NCI-H345 treated with DMSO at 0.1 percent for 48 hours (cell line): Measurements from ENCODE around the gene ADGRB2.

Experiments used
- DNase-seq: peaks from one replicate; lab custom pipeline; 2025; ENCODE audit not compliant: unreplicated experiment; lab: John Stamatoyannopoulos, UW

ADGRB2 gene

DNA sequence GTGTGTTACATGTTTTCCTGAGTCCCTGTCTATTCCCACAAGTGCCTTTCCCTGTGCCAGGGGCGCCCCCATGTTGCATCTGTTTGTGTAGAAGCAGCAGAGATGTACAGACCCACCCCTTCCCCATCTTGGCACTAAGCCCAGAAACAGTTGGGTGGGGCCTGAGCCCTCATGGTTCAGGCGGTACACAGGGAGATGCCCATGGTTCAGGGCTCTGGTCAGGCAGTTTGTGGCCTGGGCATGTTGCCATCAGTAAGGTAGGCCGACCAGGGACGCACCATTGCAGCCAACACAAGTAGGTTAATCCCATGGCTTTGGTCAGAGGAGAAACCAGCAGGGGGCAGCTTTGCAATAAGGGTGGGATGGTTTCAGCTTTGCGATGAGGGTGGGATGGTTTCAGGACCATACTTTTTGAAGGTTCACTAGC lies 914 bp upstream of the ADGRB2 start:
- DNase-seq = peak; percentile 70

DNA sequence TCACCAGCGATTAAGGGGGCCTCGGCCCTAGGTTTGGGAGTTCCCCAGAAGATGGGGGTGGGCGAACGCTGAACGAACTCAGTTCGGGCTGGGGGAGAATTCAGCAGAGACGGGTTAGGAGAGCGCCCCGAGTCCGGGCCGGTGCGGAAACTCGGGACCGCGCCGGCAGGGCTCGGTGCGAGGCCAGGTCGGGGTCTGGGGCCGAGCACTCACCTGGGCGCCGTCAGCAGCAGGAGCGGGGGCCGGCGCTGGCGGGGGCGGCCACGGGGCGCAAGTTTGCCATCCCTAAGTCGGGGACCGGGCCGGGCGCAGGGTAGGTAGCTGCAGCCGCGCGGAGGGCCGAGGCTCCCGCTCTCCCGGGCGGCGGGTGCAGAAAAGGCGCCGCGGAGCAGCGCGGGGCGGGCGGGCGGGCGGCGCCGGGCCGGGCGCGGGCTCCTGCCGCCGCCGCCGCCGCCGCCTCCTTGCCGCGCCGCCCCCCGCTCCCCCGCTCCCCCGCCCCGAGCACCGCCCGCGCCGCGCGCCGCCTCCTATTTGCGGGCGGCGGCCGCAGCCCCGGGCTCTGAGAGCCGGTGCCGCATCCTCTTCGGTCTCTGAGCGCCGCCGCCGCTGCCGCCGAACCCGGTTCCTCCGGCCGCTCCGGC lies 349 bp downstream of the ADGRB2 start:
- DNase-seq = no peak

DNA sequence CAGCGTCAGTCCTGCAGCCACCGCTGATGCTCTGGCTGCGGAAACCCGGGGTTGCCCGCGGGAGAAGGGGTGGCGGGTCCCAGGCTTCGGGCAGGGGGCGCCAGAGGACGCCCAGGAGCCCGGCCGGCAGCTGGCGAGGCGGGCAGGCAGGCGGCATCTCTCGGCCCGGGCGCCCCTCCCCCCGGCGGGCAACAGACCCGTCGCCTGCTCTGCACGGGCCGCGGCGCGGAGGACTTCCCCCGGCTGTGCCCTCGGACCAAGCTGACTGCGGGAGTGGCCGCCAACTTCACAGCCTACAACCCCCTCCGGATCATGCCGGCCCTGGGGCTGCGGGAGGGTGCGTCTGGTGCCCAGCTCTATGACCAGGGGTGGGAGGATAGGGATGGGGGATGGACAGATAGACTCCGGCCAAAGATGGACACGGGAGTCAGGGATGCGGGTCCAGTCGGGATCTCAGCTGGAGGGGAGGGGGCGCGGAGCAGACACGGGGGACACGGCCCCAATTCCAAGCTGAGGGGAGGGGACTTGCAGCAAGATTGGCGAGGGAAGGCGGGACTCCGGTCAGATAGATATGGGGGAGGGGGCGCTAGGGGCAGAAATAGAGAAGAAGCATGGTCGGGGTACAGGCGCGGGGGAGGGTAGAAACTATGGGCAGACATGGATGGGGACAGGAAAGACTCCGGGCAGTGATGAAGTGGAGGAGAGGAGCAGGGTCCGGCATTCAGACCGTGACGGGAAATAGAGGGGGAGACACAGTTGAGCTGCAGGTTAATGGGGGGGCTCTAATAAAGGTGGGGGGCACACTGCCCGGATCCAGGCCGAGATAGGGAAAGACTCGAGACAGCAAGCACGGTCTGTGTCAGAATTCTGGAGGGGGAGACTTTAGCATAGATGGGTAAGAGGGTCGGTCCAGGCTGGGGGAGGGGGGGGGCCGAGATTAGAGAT lies 1.1 kb downstream of the ADGRB2 start:
- peak; percentile 67 for DNase-seq

DNA sequence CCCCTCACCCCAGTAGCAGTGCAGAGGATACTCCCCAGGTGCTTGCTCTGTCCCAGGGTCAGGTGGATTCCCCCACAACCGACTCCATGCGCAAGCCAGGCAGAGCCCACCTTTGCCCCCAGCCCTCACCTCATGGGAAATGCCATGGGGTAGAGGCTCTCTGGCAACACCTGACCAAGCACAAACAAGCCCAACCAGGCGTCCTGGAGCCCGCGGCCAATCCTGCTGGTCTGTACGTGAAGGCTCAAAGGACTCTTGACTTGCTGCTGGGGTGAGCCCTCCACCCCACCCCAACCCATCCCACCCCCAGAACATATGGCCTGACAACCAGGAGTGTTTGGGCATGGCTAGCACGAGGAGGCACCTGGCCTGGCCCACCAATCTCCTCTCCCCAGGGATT lies 1.8 kb downstream of the ADGRB2 start:
- no peak for DNase-seq

DNA sequence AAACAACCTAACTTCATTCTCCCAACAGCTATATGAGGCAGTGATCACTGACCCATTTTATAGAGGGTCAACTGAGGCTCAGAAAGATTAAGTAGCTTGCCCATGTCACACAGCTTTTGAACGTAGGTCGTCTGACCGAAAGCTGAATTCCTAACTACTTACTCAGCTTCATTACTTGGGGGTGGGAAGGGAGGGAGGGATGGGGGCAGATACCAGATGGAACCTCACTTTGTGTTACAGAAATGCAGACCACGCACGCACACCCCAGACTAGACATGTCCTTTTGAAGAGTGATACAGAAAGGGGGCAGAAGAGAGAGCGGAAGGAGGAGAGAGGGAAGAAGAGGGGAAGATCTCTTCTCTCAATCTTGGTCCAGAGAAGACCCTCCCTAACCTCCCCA lies 2.3 kb downstream of the ADGRB2 start:
- no peak for DNase-seq

DNA sequence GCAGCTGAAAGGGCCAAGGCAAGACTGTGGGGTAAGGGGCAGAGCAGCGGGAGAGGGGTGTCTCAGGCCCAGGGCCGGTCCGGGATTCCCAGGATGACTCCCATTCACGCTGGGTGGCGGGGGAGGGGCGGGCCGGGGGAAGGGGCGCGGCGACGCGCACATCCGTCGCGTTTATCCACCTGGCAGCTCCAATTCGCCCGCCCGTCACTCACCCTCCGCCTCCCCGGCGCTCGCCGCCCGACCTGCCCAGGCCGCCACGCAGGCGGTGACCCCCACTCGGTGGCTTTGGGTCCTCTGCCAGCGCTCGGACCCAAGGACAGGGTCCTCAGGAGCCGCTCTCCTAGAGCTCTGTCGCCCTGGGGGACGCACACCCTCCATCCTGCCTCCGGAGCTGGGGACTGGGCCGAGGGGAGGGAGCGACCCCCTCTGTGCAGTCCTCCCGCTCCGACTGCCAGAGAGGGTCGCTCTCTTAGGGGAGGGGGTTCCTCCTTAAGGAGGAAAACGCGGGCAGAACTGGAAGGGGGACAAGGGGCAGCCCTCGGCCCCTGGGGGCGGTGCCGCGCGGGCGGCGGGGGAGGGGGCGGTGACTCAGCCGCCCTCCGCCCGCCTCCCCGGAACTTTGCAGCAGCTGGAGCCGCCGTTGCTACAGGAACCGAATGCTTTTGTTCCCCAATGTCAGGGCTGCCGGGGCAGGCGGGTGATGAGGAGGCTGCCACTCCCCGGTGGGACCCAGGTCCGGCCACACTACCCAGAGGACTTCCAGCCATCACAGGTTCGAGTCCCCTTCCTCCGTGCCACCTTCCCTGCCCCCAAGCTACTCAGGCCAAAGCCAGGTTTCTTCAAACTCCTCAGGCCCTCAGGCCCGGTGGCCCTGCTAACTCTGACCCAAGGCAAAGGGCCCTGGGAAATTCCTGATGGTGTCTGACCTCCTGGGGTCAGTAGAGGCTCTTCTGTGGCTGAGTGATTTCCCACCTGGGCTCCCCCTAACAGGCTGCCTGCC lies 3.4 kb downstream of the ADGRB2 start:
- peak; percentile 41 for DNase-seq

DNA sequence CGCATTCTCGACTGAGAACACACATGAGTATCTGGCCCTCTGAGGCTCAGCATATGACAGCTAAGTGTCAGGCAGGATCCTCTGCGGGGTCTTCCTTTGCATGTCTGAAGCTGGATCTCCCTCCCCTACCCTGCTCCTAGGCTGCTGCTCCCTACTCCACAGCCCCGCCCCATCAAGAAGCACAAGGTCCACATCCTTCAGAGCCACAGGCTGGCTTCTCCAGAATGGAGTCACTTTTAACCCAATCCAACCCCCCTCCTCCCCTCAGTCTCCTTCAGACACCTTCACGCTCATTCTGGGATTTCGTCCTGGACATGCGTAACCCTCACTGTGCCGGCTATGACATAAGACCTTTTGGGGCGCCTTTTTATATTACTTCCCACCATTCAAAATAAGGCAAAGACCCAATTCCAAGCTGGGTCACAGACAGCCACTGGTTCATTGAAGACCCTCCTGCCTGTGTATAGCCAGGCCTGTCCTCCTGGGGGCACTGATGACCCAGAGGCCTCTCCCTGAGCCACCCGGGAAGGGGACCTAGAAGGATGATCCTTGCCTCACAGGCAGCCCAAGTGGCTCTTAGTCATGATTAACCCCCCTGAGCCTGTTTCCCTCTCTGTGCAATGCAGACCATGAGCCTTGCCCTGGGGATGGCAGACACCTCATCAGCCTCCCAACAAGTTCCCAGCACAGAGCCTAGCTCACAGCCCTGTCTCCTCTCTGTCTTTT lies 4.7 kb downstream of the ADGRB2 start:
- DNase-seq = no peak

DNA sequence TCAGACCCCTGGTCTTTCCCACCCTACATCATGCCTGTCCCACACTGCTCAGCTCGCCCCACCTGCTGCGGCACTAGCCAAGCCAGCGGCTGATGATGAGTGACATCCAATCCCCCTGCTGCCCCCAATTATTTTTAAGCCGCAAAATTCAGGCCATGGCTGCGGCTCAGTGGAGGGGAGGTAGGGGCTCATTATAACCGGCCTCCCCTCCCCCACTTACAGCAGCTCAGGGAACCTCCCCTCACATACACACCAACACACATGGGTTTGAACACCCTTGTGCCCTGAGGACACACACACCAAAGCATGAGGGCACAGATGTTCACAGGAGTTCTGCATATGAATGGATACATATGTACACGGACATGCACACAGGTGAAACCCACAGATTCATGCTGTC lies 5.3 kb downstream of the ADGRB2 start:
- DNase-seq = no peak

DNA sequence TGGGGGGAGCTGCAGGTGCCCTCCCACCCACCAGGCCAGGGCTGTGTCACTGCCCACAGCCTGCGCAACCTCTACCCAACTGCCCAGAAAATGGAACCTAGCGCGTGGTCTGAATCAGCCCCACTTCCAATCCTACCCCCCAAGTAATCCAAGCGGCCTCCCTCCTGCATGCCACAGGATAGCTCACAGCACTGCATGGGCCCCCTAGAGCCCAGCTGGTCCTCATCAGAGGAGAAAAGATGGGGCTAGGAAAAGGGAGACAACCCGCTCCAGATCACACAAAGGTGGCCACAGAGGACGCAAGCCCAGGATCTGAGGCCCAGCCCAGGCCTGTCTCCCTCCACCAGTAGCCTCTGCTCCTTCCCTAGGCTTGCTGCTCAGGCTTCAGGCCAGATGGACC lies 6.2 kb downstream of the ADGRB2 start:
- DNase-seq = no peak

DNA sequence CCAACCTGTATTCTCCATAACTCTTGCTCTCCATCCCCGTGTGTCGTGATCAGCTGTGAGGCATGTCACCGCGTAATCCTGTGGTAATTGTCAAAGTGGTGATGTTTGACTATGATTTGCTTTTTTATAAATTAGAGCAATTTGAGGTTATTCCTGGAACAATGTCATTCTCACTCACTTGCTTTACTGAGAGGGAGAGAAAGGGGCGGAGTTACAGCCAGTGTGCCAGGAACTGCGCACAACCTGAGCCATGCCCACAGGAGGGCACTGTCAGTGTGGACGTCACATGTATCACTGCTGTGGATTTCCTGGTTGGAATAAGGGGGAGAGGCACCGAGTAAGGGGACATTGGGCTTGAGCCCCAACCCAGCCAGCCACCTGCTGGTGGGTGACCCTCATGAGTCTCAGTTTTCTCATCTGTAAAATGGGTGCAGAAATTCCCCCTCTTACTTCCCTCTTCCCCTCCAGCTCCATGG lies 6.9 kb downstream of the ADGRB2 start:
- no peak for DNase-seq

DNA sequence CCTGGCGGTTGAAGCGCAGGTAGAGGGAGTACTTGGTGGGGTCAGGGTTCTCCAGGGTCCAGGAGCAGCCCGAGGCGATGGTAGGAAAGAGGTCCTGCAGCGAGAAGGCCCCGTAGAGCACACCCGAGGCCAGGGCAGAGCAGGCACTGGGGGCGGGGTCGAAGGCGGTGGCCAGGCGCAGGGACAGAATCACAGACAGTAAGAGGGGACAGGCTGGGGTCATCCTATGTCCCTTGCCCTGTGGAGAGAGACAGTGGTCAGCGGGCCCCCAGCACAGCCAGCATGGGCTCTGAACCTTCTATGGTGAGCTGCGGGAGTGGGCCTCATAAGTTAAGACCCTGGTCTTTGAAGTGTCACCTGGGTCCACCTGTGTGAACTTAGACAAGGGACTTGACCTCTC lies 7.6 kb downstream of the ADGRB2 start:
- DNase-seq = no peak

DNA sequence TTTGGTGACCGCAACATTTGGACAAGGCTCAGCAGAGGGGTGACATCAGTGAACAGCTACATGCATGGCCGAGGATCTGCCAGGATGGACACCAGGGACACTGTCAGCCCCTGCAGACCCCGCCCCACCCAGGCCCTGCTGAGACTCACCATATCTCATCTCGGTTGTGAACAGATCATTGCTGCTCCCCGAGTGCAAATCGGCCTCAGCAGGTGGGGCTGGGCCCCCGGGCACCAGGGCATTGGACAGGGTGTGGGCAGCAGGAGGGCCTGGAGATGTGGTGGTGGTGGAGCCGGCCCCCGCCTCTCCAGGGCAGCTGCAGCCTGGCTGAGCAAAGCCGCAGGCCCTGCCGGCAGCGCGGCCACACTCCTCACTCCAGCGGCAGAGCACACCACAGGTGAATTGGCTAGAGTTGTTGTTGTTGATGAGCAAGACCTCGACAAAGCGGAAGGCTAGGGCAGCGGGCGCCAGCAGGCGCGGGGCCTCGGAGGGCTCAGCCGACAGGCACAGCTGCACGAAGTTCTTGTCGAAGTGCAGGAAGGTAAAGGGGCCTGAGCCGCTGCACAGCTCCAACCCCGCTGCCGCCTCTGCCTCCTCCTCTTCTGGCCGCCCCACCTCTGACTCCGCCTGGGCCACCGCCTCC lies 8.2 kb downstream of the ADGRB2 start:
- no peak for DNase-seq

DNA sequence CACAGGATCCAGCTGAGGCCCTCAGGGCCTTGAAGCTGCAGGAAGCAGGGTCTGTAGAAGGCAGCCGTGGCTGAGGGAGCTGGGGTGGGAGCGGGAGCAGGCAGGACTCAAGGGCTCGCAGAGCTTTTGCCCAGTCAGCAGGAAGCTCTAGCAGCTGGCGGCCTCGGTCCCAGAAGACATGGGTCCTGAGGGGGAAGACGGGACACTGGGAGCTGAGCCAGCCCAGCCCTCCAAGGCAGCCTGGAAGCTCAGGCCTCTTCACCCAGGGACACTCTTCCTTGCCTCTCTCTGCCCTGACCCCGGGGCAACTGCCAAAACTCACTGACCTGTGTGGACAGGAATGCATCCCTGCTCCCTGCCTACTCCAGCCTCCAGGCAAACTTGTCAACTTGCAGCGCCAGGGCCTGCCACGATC lies 8.9 kb downstream of the ADGRB2 start:
- DNase-seq = no peak

DNA sequence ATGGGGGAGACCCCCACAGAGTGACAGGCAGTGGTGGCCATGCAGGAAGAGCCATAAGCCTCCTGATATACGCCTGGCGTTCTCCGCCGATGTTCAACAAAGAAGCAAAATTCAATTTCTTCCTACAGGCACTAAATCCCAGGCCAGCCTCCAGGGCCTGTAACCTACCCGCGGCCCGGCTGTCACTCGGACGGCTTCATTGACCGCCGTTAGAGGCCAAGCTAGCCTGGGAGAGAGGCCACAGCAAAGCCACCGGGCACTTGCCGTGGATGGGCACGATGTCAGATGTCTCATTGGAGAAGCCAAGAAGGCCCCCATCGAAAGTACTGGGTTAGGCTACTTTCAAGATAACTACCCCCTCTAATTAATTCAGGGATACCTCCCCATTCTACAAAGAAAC lies 9.7 kb downstream of the ADGRB2 start:
- DNase-seq = no peak

DNA sequence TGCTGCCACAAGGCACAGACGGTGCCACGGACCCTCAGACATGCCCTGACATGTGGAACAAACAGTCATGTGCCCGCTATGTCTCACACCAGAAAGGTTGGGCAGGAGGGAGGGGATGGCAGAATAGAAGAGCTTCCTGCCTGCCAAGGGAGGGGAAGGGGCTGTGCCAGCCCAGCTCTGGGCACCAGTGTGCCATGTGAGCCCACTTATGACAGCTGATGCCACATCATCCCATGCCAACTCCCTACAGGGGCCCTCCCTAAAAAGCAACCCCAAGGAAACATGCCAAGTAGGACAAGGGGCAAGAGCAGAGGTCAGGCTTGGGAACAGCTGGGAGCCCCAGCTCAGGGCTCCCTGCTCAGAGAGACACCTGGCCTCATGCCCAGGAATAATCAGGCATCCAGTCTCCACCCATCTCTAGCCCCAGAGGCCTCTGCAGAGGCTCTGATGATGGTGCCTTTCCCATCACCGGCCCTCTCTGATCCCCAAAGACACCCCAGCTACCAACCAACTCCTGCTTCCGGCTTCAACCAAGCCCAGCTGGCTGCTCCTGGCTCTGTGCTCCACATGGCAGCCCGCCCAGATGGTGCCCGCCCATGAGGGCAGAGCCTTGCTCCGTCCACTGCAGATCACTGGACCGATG lies 10.3 kb downstream of the ADGRB2 start:
- peak; percentile 83 for DNase-seq

DNA sequence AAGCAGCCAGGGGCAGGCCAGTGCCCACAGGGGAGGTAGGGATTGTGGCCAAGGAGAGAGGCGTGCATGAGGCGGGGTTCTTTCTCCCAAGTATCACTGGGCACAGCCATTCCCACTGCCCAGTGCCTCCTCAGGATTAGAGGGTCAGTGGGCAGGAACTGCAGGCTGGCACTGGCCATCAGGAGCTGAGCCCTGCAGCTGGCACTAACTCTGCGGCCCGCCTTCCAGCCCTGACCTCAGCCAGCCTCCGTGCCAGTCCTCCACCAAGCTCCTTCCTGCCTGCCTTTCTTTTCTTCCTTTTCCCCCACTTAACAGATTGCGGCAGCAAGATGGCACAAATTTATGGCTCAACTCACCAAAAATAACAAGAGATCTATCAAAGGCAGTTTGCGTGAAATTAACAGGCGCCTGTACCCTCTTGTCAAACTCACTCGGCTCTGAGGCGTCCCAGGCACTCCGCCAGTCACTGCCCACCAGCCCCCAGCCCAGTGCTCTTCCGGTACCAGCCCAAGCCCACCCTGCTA lies 11.1 kb downstream of the ADGRB2 start:
- DNase-seq = no peak

DNA sequence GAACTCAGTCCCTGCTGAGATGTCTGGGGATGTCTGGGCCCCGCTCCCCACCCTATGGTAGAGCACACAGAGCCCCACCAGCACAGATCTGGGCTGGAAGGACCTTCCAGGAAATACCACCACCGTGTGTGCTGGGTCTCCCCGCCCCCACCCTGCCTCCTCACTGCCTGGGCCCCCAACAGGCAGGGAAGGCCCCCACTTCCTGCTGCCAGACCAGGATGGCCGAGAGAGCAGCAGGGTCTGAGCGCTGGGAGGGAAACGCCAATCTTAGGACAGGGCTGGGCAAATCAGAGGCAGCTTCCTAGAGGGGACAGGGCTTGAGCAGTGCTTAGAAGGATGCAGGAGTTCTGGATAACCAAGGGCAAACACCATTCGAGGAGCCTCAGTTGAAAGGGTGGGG lies 11.9 kb downstream of the ADGRB2 start:
- DNase-seq = no peak

DNA sequence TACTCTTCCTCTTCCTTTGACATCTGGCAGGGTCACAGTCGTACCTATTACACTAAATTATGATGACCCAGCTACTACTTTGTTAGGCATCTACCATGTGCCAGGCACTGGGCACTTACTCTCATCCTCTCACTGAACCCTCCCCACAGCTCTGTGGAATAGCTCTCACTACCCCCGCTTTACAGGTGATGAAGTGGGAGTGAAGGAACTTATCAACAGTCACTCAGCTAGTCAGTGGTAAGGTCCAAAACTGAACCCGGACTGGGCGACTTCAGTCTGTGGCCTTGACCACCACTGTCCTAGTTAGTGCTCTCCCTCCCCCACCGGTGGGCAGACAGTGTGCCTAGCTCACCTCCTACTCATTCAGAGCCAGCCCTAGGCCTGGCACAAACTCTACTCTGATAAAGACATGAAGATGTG lies 12.3 kb downstream of the ADGRB2 start:
- no peak for DNase-seq

DNA sequence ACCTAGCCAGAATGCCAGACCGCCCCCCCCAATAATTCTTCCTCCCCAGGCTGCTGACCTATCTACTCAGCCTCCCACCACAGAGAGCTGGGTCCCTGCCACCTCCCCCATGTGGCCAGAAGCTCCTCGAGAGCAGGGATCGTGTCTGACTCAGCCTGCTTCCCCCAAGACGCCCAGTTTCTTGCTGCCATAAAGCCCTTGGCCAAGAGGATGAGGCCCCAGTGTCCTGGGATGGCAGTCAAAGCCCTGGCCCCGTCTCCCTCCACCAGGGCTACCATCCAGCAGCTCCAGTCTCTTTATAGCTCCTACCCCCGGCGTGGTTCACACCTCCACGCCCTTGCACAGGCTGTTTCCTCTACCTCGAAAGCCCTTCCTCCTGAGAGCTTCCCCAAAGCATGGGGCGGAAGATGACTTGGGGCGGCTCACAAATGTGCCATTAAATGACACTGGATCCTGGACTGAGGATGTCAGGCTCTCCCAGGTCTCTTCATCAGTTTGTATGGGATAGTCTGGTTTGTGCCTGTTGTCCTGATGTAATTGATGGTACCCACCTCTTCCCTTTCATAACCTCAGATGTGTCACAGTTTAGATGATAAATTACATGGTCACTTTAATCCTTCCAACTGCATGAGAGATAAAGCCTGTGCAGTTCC lies 13.2 kb downstream of the ADGRB2 start:
- DNase-seq = no peak
